ENCODE results near the gene PODXL2.
A peak's percentile ranks its signal among the peaks of the same experiment; 100 is the strongest.
"Not testable (repeated sequence)": the region's sequence is repeated elsewhere in the genome, so short reads cannot be mapped to it uniquely, and the experiment has no call there.

PODXL2 gene

DNA sequence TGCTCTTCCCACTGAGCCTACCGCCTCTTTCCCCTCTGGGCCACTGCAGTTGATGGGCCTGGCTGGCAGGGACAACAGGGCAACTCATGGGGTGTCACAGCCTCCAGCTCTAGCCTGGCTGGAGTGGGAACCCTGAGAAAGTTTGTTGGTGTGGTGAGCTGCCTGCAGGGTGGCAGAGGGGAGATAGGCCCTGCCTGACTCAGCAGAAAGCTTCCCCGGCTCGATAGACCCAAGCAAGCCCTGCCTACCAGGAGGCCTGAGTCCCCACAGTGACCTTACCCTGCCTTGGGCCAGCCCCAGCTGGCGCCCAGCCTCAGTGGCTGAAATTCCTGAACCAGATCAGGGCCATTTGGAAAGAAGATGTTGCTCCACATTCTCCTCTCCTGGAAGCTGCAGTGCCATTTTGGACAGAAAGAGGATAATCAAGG, 73.2 kb downstream of the PODXL2 start:
- Histone ChIP-seq H3K4me2 (no peak overlapping the region), H3K9me3 (replicated peaks in 1 of 11) (peaks cover 6 to 24% (median 13%) of the 10 kb centered on the region in 11 experiments; a peak in 20 of 22 replicates), H3K4me1 (peaks cover 14 to 33% (median 22%) of the 10 kb centered on the region in 10 experiments), H3K27me3 (no peaks in the 10 kb centered on the region), H3K27ac (no peak overlapping the region), H3K4me3 (no peak overlapping the region), H4K20me1 (no peaks in the 10 kb centered on the region), H3K9ac (no peak overlapping the region), H3K36me3 (no peaks in the 10 kb centered on the region)
- TF ChIP-seq Cebpa-rat (IDR thresholded peaks at IDR 0.05), result no peak

DNA sequence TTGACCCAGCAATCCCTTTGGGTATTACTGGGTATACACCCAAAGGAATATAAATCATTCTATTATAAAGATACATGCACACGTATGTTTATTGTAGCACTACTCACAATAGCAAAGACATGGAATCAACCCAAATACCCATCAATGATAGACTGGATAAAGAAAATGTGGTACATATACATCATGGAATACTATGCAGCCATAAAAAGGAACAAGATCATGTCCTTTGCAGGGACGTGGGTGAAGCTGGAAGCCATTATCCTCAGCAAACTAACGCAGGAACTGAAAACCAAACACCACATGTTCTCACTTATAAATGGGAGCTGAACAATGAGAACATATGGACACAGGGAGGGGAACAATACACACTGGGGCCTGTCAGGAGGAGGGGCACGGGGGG, 75.9 kb downstream of the PODXL2 start:
- H3K27ac ChIP-seq, H3K36me3 ChIP-seq, H3K4me2 ChIP-seq, H3K4me1 ChIP-seq, H3K9ac ChIP-seq, H3K4me3 ChIP-seq, H3K27me3 ChIP-seq, H4K20me1 ChIP-seq: not testable (repeated sequence)
- H3K9me3 ChIP-seq (replicated peaks in 1 of 11), result peaks cover 6 to 24% (median 13%) of the 10 kb centered on the region in 11 experiments; a peak in 20 of 22 replicates

DNA sequence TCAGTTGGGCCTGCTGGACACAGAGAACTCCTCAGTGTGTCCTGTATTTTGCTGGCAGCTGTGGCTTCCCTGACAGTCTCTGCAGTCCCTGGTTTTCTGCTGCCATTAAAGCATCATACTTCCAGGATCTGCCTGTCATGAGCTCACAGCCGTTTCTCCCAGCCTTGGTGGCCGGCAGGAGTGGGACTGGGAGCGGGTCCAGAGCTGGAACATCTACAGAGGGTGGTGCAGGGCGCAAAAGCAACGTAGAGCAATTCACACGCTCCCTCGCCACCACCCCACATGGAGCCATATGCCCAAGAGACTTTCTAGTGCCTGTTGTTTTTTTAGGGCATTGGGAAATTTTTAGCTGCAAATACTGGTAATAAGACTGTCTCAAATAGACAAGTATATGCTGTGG, 77.3 kb downstream of the PODXL2 start:
- Histone ChIP-seq H3K9me3 (replicated peaks in 1 of 11) (peaks cover 6 to 24% (median 13%) of the 10 kb centered on the region in 11 experiments; a peak in 20 of 22 replicates), H3K27ac (no peak overlapping the region), H3K4me2 (no peak overlapping the region), H3K4me3 (no peak overlapping the region), H3K9ac (no peak overlapping the region), H3K27me3 (0 out of 22 replicates have a peak, but pooled peaks cover 0 to 2% (median 0%) of the 10 kb centered on the region in 11 experiments), H3K4me1 (peaks cover 0 to 12% (median 7%) of the 10 kb centered on the region in 10 experiments; a peak in 12 of 20 replicates), H4K20me1 (no peaks in the 10 kb centered on the region), H3K36me3 (no peaks in the 10 kb centered on the region)
- TF ChIP-seq Cebpa-rat (IDR thresholded peaks at IDR 0.05), result no peak

DNA sequence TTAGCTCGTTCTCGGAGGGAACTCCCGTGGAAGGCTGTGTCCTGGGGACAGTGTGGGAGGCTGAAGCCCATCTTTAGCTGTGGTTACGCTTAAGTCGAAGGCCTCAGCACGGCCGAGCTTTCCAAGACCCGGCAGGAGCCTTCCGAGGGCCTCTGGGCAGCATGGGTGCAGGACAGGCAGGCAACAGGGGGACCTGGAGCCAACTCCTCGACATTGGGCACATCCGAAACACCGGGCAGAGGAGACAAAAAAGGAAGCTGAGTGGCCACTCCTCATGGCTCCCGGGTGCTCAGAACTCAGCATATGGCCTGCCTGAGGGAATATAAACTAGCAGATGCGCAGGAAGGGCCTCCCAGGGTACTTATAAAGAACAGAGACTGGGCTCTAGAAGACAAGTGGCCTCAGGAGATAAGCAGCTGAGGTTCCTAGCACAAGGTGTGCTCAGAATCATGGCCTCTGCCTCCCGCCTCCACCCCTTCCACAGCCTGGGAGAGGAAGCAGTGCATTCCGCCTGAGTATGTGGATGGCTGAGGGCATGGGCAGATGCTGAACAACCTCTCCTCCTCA, 77.9 kb downstream of the PODXL2 start:
- no peak overlapping the region for H3K9ac ChIP-seq
- H3K4me3 ChIP-seq, result no peak overlapping the region
- no peak overlapping the region for H3K4me2 ChIP-seq
- H3K27ac ChIP-seq, result no peak overlapping the region
- H3K4me1 ChIP-seq, result peaks cover 0 to 12% (median 7%) of the 10 kb centered on the region in 10 experiments; a peak in 12 of 20 replicates
- TF ChIP-seq Cebpa-rat (IDR thresholded peaks at IDR 0.05), result no peak
- 0 out of 22 replicates have a peak, but pooled peaks cover 0 to 2% (median 0%) of the 10 kb centered on the region in 11 experiments for H3K27me3 ChIP-seq
- H4K20me1 ChIP-seq, result no peaks in the 10 kb centered on the region
- H3K36me3 ChIP-seq, result no peaks in the 10 kb centered on the region
- peaks cover 6 to 24% (median 13%) of the 10 kb centered on the region in 11 experiments; a peak in 20 of 22 replicates for H3K9me3 ChIP-seq (replicated peaks in 1 of 11)

DNA sequence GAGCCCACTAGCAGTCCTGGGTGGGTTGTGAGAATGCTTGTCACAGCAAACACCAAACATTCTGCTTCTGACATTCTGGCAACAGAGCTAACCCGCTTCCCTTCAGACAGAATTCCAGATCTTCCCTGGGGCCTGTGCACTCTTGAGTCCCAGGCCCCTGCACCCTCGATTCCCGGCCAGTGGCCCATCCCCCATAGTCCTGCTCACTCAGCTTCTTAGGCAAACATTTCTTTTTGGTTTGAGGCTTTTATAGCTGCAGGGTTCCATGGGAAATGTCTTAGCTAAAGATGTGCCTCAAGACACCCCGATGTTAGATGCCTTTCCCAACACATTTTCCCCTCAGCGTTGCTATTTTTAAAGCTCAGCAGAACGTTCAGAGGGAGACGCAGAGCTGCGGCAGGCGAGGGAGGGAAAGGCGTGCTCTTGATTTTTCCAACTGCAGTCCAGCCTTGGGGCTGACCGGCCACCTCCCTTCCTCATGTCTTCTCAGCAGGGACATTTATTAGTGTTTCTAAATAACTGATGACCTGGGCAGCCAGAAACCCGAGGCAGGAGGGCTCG, 78.9 kb downstream of the PODXL2 start:
- H3K36me3 ChIP-seq, result no peaks in the 10 kb centered on the region
- no peak for TF ChIP-seq Cebpa-rat (IDR thresholded peaks at IDR 0.05)
- peaks cover 6 to 24% (median 12%) of the 10 kb centered on the region in 11 experiments; a peak in 20 of 22 replicates for H3K9me3 ChIP-seq (replicated peaks in 1 of 11)
- H4K20me1 ChIP-seq, result no peaks in the 10 kb centered on the region
- H3K4me1 ChIP-seq, result peaks cover 0 to 12% (median 7%) of the 10 kb centered on the region in 10 experiments; a peak in 12 of 20 replicates
- H3K27ac ChIP-seq, result no peak overlapping the region
- H3K27me3 ChIP-seq, result peaks cover 0 to 8% (median 0%) of the 10 kb centered on the region in 11 experiments; a peak in 1 of 22 replicates
- H3K4me3 ChIP-seq, result no peak overlapping the region
- no peak overlapping the region for H3K9ac ChIP-seq
- no peak overlapping the region for H3K4me2 ChIP-seq

- TF ChIP-seq Cebpa-rat (IDR thresholded peaks at IDR 0.05), result no peak
- Histone ChIP-seq H3K36me3 (no peaks in the 10 kb centered on the region), H3K4me2 (no peak overlapping the region), H3K27me3 (peaks cover 0 to 8% (median 0%) of the 10 kb centered on the region in 11 experiments; a peak in 1 of 22 replicates), H3K4me3 (no peak overlapping the region), H3K9me3 (replicated peaks in 1 of 11) (peaks cover 2 to 15% (median 5%) of the 10 kb centered on the region in 11 experiments; a peak in 20 of 22 replicates), H3K27ac (no peak overlapping the region), H3K9ac (no peak overlapping the region), H4K20me1 (no peaks in the 10 kb centered on the region), H3K4me1 (peaks cover 6 to 13% (median 8%) of the 10 kb centered on the region in 10 experiments; a peak in 16 of 20 replicates)
Measured at GRCh38 chr3:127708837-127709236, 79.9 kb downstream of the PODXL2 start.

DNA sequence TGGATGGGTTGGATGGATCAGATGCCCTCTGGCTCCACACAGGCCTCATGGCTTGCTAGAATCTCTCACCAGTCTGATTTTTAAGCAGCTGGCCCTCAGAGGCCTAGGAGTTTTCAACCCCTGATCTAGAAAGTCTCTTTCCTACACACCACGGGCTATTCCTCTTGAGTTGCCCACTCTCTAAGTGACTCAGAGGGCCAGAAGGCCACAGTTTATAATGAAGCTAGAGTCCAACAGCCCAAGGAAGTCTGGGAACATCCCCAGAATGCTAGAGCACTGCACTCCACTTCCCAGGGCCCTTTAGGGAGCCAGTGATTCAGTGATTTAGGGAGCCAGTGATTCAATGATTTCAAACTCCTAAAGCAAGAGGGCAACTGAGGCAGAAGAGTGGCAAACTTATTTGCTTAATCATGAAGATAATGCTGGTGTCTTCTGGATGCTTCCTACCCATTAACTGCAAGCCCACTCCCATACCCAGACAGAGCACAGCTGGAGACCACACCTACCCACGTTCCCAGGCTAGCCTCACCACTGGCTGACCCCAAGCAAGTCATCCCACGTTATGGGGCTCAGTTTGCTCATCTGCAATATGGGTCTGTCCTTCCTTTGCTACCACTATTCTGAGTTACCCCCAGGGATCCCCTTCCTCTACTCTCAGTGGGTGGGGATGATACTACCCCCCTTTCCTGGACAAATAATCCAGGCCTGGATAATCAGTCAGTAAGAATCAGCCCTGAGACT, 80.5 kb downstream of the PODXL2 start:
- Histone ChIP-seq H4K20me1 (no peaks in the 10 kb centered on the region), H3K36me3 (no peaks in the 10 kb centered on the region), H3K4me2 (no peak overlapping the region), H3K27me3 (peaks cover 0 to 8% (median 0%) of the 10 kb centered on the region in 11 experiments; a peak in 1 of 22 replicates), H3K27ac (no peak overlapping the region), H3K4me3 (no peak overlapping the region), H3K9me3 (replicated peaks in 1 of 11) (peaks cover 0 to 9% (median 0%) of the 10 kb centered on the region in 11 experiments; a peak in 5 of 22 replicates), H3K9ac (no peak overlapping the region), H3K4me1 (peaks cover 8 to 20% (median 10%) of the 10 kb centered on the region in 10 experiments; a peak in 16 of 20 replicates)
- no peak for TF ChIP-seq Cebpa-rat (IDR thresholded peaks at IDR 0.05)

DNA sequence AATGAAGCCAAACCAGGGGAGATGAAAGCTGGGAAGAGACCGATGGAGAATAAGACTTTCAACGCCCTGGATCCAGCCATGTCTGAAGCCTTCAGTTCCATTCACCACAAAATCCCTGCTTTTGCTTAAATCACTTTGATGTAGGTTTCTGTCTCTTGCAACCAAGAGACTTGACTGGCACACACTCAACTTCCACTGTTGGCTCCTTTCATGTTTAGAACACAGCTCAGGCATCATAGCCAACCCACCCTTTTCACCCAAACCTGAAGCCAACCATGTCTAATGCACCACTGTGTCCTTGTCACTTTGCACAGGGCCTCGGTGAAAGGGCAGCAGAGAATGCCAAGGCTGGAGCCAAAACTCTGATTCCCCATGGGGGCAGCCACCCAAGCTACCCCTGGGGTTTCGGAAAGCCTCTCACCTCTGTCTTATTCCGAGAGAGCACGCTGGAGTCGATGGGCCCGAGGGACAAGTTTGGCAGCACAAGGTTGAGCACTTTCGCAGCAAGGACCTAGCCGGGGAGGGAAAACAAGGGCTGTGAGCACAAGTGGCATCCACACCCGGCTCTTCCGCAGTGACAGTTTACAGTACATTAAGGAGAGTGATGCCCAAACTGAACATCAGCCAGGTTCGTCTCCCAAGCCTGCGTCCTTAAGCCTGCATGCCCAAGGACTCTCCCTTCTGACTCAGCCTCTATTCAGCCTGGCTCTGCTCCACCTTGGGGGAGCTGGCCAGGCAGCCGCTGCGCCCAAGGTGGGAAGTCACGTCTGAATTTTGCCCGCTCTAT, 81.4 kb downstream of the PODXL2 start:
- H3K9ac ChIP-seq, result no peak overlapping the region
- peaks cover 8 to 28% (median 13%) of the 10 kb centered on the region in 10 experiments; a peak in 18 of 20 replicates for H3K4me1 ChIP-seq
- no peaks in the 10 kb centered on the region for H3K36me3 ChIP-seq
- TF ChIP-seq Cebpa-rat (IDR thresholded peaks at IDR 0.05), result no peak
- H3K4me2 ChIP-seq, result peak overlapping the region in 8 of 11 experiments; percentile 9 to 44 (median 32); a peak in 11 of 22 replicates
- no peaks in the 10 kb centered on the region for H4K20me1 ChIP-seq
- H3K27ac ChIP-seq, result no peak overlapping the region
- peaks cover 0 to 8% (median 0%) of the 10 kb centered on the region in 11 experiments; a peak in 1 of 22 replicates for H3K27me3 ChIP-seq
- H3K9me3 ChIP-seq (replicated peaks in 1 of 11), result peaks cover 0 to under 1% (median 0%) of the 10 kb centered on the region in 11 experiments; a peak in 1 of 22 replicates
- H3K4me3 ChIP-seq, result no peak overlapping the region

Data from BLaER1 treated with 17β-estradiol and CSF1 and Interleukin-3, amounts not matched to agents 10 nM and 100 nM (cell line).